ENCODE data around the gene SPINK6.

- TF ChIP-seq, protein P1, sequence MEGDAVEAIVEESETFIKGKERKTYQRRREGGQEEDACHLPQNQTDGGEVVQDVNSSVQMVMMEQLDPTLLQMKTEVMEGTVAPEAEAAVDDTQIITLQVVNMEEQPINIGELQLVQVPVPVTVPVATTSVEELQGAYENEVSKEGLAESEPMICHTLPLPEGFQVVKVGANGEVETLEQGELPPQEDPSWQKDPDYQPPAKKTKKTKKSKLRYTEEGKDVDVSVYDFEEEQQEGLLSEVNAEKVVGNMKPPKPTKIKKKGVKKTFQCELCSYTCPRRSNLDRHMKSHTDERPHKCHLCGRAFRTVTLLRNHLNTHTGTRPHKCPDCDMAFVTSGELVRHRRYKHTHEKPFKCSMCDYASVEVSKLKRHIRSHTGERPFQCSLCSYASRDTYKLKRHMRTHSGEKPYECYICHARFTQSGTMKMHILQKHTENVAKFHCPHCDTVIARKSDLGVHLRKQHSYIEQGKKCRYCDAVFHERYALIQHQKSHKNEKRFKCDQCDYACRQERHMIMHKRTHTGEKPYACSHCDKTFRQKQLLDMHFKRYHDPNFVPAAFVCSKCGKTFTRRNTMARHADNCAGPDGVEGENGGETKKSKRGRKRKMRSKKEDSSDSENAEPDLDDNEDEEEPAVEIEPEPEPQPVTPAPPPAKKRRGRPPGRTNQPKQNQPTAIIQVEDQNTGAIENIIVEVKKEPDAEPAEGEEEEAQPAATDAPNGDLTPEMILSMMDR (IDR thresholded peaks at IDR 0.05): no peak
- TF ChIP-seq POLR2A (IDR thresholded peaks at IDR 0.05): no peak
These were observed 2.4 kb downstream of the SPINK6 start for GRCh38 chr5:148205044-148205806.
